IPS-11a (cell line): ENCODE results near the gene SEMA3C.

Experiments used
- H3K4me3 ChIP-seq: one replicate; pipeline ENCODE4 v1.5.1; 2013; ENCODE audit warnings: low read depth, low read length, control low read depth

Gene SEMA3C

DNA sequence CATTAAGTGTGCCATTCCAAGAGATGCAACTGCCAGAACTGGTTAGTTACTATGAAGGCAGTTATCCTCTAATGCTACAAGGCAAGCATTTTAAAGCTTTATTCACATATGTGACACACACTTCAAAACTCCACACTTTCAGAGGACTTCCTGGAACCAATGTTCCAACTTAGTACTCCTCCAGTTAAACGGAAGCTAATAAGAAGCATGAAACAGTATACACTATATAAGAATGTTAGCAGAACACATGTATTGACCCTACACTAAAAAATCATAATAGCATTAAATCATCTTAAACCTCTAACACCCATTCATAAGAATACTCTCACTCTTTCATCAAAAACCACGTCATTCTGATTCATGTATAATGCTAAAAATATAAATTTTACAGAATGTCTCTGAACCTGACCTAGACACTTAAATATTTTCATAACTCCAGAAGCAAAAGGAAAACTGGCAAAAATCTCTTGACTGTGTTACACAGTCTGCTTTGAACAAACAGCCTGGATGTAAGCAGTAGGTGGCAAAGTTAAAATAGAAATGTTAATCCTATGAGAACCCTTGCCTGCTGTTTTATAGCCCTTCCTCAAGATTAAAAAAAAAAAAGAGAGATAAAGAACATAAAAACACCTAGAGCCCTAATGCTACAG lies 135.0 kb downstream of the SEMA3C start:
- H3K4me3 ChIP-seq, result no peak overlapping the region

DNA sequence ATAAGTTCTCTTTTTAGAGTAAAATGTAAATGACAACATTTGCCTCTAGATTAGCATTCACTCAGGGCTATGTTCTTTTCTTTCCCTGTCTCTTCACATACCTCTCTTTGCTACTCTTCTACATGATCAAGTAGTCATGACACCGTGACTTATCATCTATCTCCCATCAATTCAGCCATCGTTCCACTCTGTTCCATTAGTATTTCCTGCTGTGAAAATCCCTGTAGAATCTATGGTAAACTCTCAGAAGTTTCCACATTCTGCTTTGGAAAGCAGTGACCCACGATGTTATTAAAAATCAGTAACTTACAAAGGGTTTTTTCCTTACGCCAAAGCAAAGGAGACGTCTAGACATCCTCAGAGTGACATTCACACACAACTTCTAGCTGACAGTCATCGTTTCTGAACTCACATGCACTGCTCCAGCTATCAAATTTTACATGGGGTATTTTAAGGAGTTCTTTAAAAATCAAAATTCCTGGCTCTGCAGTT lies 135.6 kb downstream of the SEMA3C start:
- H3K4me3 ChIP-seq, result no peak overlapping the region

DNA sequence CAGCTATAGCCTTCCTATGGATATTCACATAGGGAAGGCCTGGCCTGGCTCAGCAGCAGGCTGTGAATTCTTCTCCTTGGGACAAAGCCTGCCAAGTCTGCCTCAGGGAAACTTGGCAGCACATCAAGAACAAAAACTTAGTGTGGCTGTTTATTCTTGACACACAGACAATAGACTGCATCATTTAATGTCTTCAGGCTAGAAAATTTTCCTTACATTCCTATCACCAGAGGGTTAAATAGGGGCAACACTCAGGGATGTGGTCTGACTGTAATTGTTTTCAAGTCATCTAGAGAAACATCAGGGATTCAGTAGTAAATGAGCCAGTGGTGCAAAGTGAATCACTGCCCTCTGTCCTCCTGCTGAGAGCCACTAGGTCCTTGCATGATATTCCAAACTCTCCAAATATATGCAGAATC lies 137.3 kb downstream of the SEMA3C start:
- H3K4me3 ChIP-seq, result no peak overlapping the region

DNA sequence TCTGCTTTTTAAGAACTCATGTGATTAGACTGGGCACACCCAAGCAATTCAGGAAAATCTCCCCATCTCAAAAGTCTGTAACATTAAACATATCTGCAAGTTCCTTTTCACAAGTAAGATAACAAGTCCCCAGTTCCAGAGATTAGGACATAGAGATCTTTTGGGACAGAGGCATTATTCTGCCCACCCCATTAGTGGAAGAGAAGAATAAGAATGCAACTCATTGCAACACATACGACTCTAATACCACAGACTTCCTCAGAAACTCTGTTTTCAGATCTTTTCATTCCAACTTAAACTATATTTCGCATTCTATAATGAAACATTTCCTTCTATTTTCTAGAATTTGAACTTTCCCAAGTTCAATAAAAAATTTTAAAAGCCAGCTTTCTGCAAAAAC lies 137.7 kb downstream of the SEMA3C start:
- no peak overlapping the region for H3K4me3 ChIP-seq

DNA sequence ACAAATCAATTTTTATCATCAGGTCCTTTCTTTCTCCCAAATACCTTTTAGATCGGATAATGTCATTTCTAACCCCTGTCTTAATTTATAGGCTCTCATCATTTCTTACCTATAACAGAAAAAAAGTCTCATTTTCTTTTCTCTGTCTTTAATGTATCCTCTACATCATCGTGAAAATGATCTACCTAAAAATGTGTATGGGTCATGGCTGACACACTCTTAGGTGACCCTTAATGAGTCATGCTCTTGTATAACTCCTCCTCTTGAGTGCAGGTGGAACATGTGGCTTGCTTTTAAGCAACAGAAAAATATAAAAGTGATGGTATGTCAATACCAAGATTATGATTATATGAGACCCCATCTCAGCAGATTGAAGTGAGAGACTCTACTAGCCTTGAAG lies 139.4 kb downstream of the SEMA3C start:
- no peak overlapping the region for H3K4me3 ChIP-seq

DNA sequence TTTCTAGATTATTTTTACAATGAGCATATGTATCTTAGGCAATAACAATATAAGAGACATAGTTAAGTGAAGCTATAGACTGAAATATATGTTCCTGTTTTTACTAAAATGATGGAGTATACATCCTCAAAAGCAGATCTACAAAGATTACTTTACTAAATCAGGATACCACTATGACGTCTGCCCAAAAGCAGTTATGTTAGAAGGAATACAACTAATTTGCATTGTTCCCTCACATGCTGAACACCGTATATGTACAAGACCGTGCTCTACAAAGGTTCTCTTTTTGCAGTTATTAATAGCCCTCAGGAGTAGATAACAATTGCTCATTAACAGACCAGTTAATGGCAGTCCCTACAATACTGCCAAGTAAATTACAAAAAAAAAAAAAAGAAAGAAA lies 143.0 kb downstream of the SEMA3C start:
- no peak overlapping the region for H3K4me3 ChIP-seq

DNA sequence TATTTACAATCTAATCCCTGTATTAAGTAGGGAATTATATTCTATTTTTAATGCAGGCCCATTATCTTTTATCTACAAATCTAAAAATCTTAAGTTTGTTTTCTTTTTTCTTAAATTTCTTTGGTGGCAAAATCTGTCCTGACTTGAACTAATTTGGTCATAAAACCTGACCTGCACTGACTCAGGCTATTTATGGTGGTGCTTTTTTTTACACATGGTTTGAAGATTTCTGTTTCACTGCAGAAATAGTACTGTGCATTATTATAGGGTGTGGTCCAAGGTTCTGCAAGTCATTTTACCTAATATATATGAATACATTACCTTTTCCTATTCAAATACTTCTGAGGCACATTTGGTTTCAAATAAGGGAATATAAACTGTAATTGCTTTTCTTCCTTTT lies 143.4 kb downstream of the SEMA3C start:
- no peak overlapping the region for H3K4me3 ChIP-seq

DNA sequence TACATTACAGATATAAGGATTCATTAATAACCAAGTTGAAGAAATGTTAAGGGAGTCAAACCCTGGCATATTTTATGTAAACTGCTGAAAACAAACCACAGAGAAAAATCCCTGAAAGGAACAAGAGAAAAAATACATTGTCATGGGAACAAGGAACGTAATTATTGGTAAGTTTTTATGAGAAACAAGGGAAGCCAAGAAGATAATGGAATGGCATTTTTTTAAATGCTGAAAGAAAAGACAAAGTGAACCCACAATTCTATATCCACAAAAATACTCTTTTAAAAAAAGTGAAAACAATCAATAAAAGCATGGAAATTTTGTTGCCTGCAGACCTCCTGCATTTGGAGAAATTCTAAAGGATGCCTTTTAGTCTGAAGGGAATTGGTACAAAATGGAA lies 144.0 kb downstream of the SEMA3C start:
- H3K4me3 ChIP-seq, result no peak overlapping the region

DNA sequence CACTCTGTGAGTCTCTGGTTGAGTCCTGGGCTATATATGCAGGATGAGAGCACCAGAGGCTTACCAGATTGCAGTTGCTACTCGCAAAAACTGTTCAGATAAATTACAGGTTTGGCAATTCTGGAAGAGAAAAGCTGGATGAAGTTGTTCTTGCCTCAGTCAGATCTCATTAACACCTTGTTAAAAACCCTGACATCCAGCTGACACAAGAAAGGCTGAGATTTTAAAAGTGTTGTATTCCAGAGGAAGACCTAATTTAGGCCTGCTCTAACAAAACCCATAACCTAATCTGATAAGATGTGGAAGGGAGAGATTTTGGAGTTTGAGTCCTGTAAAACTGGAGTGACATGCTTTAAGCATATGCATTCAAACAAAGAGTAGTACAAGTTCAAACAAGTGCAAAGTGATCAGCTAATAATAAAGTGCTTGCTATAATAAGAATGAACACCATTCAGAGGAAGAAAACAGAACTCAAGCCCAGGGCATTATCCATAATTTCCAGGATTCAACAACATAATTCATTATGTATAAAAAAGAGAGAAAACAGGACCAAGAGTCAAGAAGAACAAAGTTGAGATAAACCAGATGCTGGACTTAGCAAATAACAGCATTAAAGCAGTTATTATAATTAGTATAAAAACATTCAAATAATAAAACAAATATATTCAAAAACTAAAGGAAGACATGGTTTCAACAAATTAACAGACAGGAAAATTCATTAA lies 144.9 kb downstream of the SEMA3C start:
- H3K4me3 ChIP-seq, result no peak overlapping the region

DNA sequence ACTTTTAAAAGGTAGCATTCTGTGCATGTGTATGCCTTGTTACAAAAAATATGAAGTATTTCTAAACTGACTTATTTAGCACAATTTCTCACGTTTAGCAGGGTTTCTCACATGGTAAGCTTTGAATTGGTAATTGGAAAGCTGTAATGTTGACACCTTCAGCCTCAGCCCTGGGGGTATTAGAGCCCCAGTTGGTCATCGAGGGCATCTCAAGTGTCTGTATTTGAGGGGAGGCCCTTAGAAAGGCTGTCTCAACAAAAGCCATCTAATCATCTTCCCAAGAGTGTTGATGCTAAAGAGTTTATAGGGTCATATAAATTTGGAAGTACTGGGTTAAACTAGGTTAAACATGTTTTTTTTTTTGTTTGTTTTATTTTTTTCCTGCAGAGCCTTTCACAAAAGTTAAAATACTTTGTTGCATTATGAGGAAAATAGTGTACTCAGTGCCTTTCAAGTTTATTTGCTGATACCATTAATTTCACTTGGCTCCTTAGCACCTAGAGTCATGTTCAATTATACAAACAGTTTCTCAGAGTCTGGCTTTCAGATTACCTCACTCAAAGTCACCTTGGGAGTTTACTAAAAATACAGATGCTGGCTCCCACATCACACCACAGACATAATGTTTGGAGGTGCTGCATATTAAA lies 146.4 kb downstream of the SEMA3C start:
- no peak overlapping the region for H3K4me3 ChIP-seq

DNA sequence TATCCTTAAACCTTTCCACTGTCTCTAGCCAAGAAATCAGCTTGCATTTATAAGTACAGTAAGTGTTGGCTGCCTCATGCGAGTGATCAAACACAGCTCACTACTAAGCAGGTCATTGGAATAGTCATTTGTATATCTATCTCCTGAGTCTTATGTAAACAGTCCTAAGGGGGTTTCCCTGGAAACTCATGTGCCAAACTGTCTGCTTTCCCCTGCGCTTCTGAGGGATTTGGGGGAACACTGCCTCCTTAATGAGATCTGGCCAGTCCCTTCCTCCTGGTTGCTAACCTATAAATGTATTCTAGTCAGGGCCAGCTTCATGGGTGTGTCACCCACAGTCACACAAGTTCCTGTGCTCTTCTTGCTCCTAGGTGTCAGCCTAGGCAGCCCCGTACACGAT lies 147.3 kb downstream of the SEMA3C start:
- H3K4me3 ChIP-seq, result no peak overlapping the region

DNA sequence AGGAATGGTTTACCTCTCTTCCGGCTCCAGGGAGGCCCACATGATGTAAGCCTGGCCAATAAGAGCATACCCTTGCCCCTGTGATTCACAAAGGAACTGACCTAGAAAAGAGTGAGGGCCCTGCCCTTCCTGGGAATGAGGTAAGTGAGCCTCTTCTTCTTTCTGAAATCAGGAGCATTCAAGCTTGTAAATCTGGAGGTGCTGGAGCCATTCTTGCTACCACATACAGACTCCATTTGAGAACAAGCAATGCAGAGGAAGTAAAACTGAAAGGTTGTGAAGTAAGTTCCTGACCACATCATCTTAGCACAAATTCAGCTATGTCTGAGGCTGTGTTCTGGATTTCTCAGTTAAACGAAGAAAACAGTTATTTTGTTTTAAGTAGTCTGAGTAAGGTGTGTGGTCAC lies 148.2 kb downstream of the SEMA3C start:
- no peak overlapping the region for H3K4me3 ChIP-seq

DNA sequence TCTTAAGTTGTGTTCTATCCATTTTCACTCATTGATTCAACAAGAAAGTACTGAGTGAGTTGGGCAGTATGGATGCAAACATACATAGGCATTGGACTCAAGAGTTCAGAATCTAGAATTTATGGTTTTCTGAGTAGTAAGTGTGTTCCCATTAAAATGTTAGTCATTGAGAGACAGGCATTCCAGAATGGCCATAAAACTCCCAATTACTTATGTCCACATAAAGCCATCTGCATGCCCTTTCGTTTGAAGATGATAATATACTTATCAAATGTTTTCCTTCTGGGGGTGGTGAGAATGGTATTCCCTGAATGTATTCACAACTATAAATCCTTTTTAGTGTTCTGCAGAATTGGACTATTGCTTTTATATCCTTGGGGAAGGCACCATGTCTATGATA lies 148.8 kb downstream of the SEMA3C start:
- no peak overlapping the region for H3K4me3 ChIP-seq

DNA sequence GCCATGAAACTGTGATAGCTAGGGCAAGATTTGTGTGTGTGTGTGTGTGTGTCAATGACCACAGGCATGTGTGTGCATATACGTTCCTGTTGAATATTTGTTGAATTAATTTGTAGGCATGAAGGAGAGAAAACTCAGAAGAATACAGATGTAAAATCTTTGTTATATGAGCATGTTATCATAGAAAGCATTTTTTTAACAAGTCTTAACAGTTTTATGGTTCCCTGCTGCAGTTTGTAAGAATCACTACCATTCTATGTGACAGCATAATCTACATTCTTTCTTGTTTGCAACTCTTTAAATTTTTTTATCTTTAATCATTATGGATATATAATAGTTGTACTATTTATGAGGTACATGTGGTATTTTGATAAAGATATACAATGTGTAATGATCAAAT lies 150.1 kb downstream of the SEMA3C start:
- H3K4me3 ChIP-seq, result no peak overlapping the region

DNA sequence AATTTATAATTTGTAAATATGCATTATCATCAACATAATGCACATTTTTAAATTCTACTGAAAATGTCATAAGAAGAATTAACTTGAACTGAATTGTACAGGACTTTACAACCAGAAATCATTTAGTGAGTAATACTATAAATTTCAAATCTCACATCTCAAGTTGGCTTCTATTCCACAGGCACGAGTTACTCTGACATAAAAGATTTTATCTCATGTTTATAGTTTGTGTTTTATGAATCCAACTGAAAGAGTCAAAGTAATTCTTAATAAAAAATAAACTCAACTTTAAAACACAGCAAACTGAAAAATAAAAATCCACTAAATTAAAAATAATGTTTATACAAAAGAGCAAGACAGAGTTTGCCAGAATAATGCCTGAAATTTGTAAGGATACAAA lies 151.2 kb downstream of the SEMA3C start:
- H3K4me3 ChIP-seq, result no peak overlapping the region

DNA sequence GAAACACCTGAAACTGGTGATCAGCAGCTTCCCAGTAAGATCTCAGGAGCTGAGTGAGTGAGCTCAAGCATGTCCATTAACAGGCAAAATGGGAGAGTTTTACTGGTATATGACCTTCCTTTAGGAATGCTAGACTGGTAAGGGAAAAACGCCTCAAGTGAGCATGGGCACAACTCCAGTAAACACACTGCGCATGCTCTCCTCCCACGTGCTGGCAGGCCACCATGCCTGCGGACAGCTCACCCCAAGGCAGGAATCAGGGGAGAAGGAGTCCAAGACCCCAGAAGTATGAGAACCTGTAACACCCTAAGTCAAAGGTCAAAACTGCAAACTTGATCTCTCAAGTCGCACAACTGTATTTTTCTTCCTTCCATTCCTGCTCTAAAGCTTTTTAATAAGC lies 152.1 kb downstream of the SEMA3C start:
- H3K4me3 ChIP-seq, result no peak overlapping the region

DNA sequence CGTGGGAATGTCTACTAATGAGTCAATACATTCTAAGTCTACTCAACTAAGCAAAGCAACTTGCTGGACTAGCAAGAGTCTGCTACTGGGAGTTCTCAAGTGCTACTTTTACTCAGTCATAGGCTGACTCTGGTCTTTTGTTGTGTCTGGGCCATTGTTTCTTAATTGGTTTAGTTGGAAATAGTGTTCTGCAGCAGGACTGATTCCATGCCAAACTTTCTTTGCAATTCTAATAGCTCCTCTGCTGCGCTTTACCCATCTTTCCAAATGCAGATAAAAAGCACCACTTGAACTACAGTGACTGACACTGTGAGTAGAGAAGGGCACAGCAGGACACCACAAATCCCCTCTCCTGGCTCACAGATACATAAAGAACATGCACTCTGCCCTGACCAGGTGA lies 154.7 kb downstream of the SEMA3C start:
- no peak overlapping the region for H3K4me3 ChIP-seq

DNA sequence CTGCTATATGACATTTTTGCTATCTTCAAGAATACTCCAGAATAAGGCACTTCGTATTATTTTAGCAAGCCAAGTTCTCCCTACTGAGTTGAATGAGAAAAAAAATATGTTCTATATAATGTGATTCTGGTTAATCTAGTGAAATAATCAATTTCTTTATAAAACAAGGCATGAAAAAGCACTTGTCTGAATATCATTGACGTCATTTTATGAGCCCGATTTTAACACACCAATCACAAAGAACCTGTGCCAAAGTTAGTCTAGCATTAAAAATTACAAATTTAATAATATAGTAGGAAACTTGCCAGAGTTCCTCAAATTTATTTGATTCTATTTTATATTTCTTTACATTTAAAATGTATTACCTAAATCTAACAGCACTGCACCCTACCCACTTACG lies 155.1 kb downstream of the SEMA3C start:
- no peak overlapping the region for H3K4me3 ChIP-seq

DNA sequence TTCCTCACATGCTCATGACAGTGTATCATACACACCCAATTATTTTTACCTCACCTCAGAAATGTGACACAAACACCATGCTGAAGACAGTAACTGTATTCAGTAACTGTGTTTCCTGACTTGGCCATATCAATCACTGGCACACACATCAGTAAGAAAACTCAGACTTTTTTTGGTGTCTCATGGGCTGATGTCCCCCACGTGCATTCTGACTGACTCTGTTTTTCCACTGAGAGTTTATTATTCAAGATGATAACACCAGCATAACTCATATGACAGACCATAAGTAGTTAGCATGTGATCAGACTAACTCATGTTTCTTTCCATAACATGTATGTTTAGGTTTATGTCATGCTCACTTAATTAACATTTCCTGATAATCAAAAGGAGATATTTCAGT lies 155.6 kb downstream of the SEMA3C start:
- H3K4me3 ChIP-seq, result no peak overlapping the region

DNA sequence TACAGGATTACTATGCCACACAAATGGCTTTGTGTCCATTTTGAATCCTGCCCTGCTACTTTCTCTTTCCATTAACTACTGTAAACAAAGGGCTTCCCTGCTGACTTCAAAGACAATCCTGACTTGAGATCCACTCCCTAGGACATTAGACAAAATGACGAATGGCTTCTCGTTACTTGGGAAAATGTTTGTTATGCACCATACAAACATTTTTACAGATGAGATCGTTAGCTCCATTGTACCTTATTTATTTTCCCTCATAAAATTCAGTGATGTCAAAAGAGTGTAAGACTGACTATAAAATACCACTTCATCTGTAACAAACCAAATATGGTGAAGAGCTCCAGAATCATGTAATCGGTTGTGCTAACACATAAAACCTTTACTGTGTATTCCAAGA lies 158.6 kb downstream of the SEMA3C start:
- H3K4me3 ChIP-seq, result no peak overlapping the region

DNA sequence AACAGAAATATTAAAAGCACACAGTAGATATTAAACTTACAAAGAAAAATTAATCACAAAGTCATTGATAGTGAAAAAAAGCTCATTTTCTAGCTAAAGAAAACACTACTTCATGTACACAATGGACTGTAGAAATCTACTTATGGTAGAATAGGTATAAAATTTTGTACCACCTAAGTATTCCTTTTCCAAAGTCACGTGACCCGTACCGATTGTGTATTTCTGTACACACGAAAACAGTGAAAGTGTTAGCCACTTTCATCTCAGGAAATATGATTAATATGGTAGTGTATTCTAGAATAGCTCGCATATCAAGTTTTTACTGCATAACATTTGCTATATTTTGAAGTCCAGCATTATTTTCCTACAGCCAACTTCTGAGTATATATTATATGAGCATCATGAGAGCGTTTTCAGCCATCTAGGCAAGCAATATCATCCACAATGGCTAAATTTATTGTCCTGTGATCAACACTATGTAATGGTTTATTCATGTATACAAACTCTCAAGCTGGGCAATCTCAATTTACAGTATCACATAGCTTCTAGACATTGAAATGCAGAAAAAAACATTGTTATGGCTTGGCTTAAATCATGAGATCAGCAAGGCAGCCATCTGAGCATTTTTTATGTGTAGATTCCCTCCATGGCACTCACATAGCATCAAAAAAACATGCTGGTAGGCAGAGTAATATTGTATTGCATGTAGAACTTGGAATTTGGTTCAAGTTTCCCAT lies 165.7 kb downstream of the SEMA3C start:
- no peak overlapping the region for H3K4me3 ChIP-seq

DNA sequence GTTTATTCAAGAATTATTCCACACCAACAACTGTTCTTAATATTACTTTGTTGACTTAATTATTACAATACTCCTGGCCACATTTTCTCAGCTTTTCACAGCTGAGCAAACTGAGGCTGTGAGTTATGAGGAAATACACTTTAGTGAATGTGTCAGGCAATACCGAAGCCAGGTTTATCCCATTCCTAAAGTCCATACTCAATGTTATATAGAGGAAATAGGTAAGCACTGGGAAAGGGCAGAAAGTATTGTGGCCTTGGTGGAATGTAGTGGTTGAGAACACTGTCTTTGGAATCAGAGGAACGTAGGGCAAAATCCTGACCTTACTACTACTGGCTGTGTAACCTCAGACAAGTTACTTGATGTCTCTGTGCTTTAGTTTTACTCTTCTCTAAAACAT lies 169.6 kb downstream of the SEMA3C start:
- no peak overlapping the region for H3K4me3 ChIP-seq
